GM19455 (cell line): Measurements from ENCODE around the gene SNX32.
"Not testable (repeated sequence)": the region's sequence is repeated elsewhere in the genome, so short reads cannot be mapped to it uniquely, and the experiment has no call there.

Source experiments
- ATAC-seq: cut with Tn5 transposase; IDR thresholded peaks from one replicate; pipeline ENCODE4 v1.9.1; 2021; ENCODE audit not compliant: unreplicated experiment

The SNX32 gene

GRCh38 chr11:65883058-65883761 is 49.4 kb downstream of the SNX32 start:
- ATAC-seq: no peak

- no peak for ATAC-seq
Observed at GRCh38 chr11:65883786-65884715, 50.3 kb downstream of the SNX32 start.

GRCh38 chr11:65884716-65885092 is 50.9 kb downstream of the SNX32 start:
- ATAC-seq: no peak

- no peak for ATAC-seq
Observed at GRCh38 chr11:65885231-65885630, 51.5 kb downstream of the SNX32 start.

GRCh38 chr11:65885808-65886536 is 52.2 kb downstream of the SNX32 start:
- no peak for ATAC-seq

GRCh38 chr11:65886826-65887722 is 53.3 kb downstream of the SNX32 start:
- no peak for ATAC-seq

GRCh38 chr11:65887723-65888162 is 54.0 kb downstream of the SNX32 start:
- no peak for ATAC-seq

GRCh38 chr11:65888163-65888814 is 54.5 kb downstream of the SNX32 start, which contains the start of gene FIBP:
Gene FIBP (minus strand): TSS chr11:65888471. CDS start chr11:65888418, 53 bp downstream.
- ATAC-seq: peak; percentile 47

- peak; percentile 53 for ATAC-seq
Observed at GRCh38 chr11:65890324-65891218, 56.8 kb downstream of the SNX32 start, which contains the start of gene CCDC85B. Gene CCDC85B (plus strand): TSS chr11:65890673. CDS start chr11:65890784, 111 bp downstream.

GRCh38 chr11:65891219-65892136 is 57.7 kb downstream of the SNX32 start:
- ATAC-seq: no peak

- ATAC-seq: not testable (repeated sequence)
Observed at GRCh38 chr11:65892137-65892540, 58.4 kb downstream of the SNX32 start.

GRCh38 chr11:65892661-65893317 is 59.0 kb downstream of the SNX32 start:
- no peak for ATAC-seq

- ATAC-seq: no peak
Observed at GRCh38 chr11:65894034-65894591, 60.4 kb downstream of the SNX32 start.

- ATAC-seq: no peak
Observed at GRCh38 chr11:65895482-65895981, 61.8 kb downstream of the SNX32 start.

- no peak for ATAC-seq
Observed at GRCh38 chr11:65896034-65896999, 62.6 kb downstream of the SNX32 start.
